Measurements from ENCODE around the gene SMTNL2.

SMTNL2 gene

GRCh38 chr17:4584101-4584916 lies at the start of gene SMTNL2:
SMTNL2 (plus strand) TSS chr17:4584529; CDS start chr17:4584606, 77 bp downstream.
- DNase-seq (ENCODE audit: low read depth): no peak

GRCh38 chr17:4534928-4535666 lies 49.2 kb upstream of the SMTNL2 start:
- no peak for DNase-seq (ENCODE audit: low read depth)

DNA sequence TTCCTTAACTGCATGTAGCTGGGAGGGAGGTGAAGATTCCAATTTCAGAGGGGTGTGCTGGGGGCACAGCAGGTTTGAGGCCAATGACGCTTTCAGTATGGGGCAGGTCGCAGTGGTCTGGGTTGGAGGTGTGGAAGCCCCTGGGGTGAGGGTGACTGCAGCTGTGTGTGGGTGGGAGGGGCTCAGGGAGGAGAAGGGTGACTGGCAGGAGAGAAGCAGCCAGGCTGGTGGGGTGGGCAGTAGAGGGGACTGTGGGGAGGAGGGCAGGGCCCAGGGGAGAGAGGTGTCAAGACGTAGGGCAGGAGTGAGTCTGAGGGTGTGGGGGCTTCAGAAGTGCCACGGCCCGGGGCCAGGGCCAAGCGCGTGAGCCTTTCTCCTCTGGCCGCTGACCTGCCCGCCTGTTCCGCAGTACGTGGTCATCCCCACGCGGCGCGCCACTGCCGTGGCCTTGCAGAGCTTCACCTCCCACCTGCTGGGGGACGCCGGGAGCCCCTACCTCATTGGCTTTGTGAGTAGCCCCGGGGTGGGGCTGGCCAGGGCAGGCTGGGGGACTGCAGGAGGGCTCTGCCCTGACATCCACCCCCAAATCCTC lies 48.6 kb upstream of the SMTNL2 start:
- no peak for DNase-seq (ENCODE audit: low read depth)

GRCh38 chr17:4536259-4536741 lies 48.0 kb upstream of the SMTNL2 start:
- DNase-seq (ENCODE audit: low read depth): no peak

GRCh38 chr17:4536742-4537411 lies 47.5 kb upstream of the SMTNL2 start:
- DNase-seq (ENCODE audit: low read depth): no peak

DNA sequence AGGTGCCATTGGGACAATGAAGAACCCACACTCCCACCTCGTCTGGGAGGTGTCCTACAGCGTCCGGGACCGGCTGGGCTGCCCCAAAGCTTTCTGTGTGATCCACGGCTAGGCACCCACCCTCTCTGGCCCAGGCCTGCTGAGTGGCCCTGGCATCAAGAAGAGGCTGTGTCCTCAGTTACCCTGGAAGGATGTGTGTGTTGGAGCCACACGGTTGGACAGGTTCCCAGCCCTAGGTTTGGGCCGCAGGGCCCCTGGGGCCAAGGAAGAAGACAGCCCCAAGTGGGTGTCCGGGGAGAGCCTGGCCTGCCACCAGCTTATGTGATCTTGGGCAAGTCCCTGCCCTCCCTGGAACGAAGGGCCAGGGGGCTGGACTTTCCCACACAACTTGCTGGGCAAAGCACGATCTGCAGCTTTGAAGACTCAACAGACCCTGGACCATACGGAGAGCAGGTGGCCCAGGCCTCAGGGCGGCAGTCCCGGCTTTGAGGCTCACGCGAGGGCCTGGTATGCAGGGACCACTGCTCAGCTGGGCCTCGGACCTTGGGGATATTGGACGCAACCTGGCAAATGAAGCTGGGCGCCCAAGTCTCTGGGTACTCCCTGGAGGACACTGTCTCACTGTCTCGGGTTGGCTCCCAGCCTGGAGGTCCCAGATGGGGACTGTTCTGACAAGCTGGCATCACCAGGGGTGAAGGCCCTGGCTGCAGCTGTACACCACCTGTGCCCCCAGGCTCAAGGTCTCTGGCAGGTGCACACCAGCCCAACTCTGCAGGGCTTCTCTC lies 46.7 kb upstream of the SMTNL2 start:
- DNase-seq (ENCODE audit: low read depth): no peak

- DNase-seq (ENCODE audit: low read depth): no peak
These were observed 45.9 kb upstream of the SMTNL2 start for GRCh38 chr17:4538236-4539002.

DNA sequence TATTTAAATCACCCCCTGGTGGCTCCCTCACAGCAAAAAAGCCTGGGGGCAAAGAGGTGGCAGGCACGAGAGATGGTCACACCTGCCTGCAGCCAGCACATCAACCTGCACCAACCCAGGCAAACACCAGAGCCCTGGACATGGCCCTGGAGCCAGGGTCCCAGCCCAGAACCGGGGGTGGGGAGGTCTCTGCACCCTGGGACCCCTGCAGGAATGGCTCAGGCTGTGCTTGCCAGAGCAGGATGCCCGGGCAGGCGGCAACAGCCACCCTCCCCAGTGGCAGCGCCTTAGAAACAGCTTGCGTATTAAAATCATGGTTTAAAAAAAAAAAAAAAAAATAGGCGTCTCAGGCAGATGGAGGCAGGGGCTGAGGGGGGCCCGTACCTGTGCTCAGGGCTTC lies 45.3 kb upstream of the SMTNL2 start:
- DNase-seq (ENCODE audit: low read depth): no peak

DNA sequence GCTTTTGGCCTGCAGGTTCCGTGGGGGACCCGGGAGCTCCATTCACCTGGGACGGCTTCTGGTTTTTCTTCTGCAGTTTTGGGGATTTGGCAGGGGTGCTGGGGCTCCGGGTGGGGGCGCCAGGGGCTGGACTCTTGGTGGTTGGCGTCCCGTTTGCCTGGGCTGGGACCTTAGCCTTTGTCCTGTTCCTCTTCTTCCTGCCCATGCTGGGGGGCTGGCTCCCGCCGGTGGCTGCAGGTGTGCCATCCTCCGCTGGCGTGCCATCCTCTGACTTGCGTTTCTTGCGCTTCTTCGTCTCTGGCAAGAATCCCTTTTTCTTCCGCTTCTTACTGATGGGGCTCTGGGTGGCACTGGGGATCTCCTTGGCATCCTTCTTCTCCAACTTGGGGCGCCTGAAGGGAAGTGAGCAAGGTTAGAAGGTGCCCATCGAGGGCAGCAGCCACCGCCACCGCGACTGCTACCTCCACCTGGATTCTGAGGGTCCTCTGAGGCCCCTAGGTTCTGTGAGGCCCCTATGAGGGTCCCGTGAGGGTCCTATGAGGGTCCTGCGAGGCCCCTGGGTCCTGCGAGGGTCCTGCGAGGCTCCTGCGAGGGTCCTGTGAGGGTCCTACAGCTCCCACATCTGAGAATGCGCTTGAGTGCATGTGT lies 44.6 kb upstream of the SMTNL2 start:
- DNase-seq (ENCODE audit: low read depth): no peak

DNA sequence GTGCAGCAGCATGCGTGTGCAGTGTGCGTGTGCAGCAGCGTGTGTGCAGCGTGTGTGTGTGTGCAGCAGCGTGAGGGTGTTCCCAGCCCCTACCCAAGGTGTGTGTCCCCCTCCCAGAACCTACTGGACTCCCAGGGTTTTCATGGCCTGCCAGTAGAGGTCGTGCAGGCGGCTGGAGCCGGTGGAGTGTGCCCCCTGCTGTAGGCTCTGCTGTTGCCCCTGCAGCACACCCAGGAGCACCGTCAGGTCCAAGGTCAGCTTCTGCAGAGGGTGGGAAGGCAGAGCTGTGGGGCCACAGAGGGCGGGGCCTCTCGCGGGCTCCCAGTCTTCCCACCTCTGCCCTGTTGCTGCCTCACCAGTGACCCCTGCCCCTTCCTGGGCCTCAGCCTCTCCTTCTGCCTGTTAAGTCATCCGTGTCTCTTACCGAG lies 44.1 kb upstream of the SMTNL2 start:
- no peak for DNase-seq (ENCODE audit: low read depth)

DNA sequence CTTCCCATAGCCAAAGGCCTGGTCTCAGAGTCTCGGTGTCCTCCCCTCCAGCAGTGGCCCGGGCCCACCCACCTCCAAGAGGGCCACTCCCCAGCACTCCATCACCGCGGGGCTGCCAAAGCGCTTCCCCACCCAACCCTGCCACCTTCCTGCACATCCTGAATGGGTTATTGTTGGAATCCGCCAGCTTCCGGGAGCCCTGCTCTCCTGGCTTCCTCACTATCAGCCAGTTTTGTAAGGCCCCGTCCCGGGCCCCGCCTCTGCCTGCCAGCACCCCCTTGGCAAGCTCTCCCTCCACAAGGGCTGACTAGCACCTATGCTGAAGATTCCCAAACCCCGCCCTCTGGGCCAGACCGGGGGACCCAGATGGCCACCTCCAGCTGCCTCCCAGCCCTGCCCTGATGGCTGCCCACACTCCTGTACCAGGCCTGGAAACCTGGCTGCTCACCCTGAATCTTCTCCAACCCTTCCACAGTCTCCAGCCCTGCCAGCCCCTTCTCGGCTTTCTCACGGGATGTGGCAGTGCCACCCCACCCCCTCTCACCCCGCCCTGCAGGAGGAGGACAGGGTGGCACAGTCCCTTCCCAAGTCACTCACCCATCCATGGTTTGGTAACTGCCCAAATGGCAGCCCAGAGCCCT lies 43.5 kb upstream of the SMTNL2 start:
- no peak for DNase-seq (ENCODE audit: low read depth)

DNA sequence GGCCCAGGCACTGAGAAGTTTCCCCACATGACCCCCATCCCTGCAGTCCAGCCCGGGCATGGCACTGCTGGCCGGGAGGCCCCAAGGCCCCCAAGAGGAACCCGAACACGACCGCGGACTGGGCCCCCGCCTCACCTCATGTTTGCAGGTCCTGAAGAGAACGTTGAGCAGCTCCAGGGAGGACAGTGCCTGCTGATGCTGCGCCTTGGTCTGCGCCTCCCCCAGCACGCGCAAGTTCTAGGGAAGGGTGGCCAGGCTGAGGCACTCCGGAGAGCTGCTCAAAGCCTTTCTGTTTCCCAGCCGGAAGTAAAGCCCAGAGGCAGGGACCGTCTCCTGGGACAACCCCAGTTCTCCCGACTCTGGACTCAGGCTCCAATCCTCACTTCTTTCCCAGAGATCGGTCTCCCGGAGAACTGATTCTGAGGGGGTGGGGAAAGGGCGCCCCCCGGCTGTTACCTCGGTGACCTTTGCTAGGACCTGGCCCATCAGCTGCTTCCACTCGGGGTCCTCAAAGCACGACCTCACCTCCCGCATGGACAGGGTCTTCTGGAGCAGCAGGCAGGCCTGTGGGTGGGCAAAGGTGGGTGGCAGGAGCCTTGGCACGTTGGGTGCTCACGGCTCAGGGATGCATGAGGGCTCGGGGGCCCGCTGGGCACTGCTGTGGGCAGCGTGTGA lies 42.9 kb upstream of the SMTNL2 start:
- DNase-seq (ENCODE audit: low read depth): no peak

DNA sequence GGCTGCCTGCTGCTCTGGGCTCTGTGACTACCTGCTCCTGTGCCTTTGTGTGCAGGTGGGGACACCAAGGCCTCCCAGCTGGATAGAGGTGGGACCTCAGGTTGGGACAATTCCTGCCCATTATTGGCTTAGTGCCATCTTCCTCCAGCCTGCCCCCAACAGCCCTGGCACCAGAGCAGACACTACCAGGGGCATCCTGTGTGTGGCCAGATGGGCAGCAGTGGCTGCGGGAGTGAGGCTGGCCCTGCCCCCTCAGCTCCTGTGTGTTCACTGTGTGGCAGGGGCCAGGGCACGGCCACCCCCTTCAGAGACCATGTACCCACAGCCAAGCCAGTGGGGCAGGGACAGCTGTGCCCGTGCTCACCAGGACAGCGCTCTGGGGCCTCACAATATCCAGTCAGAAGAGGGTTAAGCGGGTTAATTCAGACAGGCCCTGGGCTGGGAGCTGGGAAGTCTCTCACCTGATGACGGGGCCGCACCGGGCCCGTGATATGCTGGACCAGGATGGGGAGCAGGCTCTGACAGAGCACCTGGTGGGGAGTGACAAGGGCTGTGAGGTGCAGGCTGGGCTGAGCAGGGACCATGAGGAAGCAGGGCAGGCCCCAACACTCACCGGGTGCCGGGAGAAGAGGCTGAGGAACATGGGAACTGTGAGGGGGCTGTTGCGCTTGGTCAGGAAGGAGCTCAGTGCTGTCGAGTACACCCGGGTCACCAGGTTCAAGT lies 42.2 kb upstream of the SMTNL2 start:
- DNase-seq (ENCODE audit: low read depth): no peak

GRCh38 chr17:4542726-4543191 lies 41.6 kb upstream of the SMTNL2 start:
- no peak for DNase-seq (ENCODE audit: low read depth)

DNA sequence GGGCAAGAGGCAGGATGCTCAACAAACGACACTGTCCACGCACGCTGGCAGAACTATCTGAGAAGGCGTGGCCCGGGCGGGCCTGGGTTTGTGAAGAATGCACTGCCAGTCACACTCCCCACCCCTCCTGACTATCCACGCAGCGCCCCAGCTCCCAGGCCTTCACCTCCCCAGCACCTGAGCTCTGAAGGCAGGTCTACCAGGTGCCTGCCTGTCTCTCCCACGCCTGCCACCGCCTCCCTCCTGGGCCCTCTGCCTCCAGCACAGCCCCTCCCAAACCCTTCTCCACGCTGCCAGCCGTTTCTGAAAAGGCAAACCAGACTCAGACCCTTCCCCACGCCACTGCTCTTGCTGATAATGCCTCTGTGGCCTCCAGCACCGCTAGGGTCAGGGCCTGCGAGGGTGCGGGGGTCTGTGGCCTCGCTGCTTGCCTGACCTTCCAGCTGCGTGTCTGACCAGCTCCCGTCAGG lies 40.7 kb upstream of the SMTNL2 start:
- DNase-seq (ENCODE audit: low read depth): no peak

GRCh38 chr17:4544135-4544950 lies 40.0 kb upstream of the SMTNL2 start:
- DNase-seq (ENCODE audit: low read depth): no peak

DNA sequence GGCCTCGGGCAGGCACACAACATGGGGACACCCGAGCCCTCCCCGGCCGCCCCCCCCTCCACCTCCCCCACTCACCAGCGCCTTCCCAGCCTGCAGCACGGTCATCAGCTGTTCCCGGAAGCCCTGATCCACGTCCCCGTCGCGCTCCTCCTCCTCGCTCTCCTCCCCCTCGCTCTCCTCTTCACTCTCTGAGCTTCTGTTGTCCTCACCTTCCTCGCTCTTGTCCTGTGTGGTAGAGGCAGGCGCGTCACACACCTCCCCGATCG lies 39.4 kb upstream of the SMTNL2 start:
- no peak for DNase-seq (ENCODE audit: low read depth)

Measured in stimulated activated CD8-positive, alpha-beta memory T cell treated with anti-CD3 and anti-CD28 coated beads, Interleukin-7, amount 100 ng/mL, for 24 hours (primary cell).